HG02938 (cell line): ENCODE data around the gene TTC12.

Source experiments
- ATAC-seq: cut with Tn5 transposase; IDR thresholded peaks from one replicate; pipeline ENCODE4 v1.9.1; 2021; ENCODE audit warnings: mild to moderate bottlenecking, moderate library complexity; ENCODE audit not compliant: unreplicated experiment

TTC12 gene

DNA sequence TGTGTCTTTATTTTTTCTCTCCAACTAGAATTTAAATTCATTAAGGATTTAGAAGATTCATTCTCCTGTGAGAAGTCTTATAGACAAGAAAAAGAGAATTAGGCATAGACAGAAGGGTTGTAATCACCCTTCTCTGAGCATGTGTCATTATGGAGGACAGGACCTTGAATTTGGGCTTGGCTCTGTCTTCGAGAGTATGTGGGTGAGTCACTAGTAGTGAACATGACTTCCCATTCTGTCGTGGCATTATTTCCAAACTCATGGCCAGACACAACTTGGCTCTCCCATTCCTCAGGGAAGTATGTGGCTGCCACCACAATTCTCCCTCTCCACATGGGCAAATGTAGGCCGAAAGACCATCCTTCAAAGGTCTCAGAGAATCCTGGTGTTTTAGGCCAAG is 58.9 kb downstream of the TTC12 start:
- no peak for ATAC-seq

DNA sequence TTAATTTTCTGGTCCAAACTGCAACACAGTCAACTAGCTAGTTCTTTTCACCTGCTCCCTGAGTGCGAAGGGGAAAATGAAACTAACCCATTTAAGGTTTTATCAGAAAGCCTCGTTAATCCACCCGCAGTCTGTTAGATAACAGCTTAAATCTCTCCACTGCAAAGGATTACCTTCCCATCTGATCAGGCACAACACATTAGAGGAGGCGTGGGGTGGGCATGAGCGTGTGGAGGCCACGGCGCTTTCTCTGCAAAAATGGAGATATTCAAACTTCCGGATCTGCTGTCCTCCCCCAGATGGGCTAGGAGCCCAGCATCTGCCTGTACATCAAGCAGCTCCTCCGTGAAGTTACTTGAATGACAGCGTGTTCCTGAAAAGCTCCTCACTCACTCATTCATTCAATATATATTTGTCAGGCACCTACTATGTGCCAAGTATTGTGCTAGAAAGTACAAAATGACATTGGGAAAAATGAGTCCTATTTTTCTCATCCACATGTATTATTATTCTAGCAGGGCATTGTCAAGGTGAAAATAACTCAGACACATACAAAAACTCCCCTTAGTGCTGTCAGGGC is 59.7 kb downstream of the TTC12 start:
- no peak for ATAC-seq

DNA sequence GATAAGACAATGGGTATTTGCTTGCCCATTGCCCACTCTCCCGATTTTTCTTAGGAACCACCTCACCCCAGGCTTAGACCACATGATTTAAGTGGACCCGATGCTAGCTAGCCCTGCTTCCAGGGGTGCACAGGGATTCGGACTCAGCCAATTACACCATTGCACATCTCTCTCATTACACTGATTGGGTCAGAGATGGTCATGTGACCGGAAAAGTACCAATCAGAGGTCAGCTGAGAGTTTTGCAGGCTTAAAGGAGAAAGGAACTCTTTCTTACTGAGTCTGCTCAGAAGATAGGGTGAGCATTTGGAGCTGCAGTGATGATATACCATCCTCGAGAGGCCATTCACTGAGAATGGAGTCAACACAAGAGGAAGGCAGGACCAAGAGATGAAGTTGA is 61.0 kb downstream of the TTC12 start:
- no peak for ATAC-seq

DNA sequence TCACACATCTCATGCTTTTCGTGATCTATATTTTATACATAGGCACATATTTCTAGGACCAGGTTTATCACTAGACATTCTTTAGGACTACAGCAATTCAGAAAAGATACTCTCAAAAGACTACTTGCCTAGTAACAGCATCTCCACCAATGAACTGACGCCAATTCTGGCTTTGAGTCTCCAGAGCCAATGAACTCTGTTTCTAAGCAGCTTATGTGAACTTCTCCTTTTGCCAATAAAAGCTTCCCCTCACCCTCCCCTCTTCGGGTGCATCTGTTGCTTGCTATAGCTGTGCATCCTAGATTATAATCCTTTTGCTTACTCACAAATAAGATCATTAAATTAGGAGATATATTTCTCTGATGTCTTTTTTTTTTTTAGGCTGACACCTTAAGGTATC is 61.8 kb downstream of the TTC12 start:
- peak; percentile 78 for ATAC-seq

DNA sequence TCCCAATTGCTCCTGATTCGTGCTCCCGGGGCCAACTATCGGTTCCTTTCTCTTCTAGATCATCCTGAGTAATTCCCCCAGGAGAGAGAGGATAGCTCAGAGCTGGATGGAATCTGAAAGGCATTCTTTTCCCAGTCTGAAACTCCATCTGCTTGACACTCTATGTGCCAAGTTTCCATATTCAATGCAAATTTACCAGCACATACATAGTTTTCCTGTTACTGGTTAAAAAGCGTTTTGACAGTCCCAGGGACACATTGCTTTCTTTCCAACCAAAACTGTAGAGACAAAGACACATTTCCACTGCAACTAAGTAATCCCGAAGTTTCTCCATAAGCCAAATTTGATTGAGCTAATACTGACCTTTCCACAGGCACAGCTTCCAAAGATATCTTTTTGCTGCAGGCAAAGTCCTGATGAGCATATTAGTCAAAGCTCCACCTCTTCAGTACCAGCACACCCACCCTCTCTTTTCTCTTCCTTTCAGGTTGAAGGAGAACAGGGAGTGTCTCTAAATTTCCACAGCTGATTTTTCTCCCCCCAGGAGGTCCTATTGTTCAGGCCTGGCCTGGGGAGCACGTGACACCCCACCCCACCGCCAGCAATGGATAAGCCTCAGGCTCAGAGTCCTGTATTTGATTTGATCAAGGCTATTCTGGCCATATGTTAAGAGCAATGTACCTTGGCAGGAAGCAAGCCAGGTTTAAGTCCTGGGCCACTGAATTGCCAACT is 63.5 kb downstream of the TTC12 start:
- ATAC-seq: no peak

DNA sequence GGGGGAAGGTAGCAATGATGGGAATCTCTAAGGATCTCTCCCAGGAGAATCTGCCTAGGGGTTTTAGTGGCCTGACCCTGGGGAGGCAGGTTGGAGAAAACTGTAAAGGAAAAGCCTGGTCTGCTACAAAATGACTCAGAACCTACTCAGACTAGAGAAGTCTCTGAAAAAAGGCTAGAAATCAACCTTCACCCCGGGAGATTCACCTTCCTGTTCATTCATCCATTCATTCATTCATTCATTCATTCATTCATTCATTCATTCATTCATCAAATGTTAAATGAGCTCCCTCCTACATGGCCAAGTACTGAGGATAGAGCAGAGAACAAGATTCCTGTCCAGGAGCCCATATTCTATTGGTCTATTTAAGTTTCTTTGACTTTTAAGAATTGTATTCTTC is 64.3 kb downstream of the TTC12 start:
- no peak for ATAC-seq

DNA sequence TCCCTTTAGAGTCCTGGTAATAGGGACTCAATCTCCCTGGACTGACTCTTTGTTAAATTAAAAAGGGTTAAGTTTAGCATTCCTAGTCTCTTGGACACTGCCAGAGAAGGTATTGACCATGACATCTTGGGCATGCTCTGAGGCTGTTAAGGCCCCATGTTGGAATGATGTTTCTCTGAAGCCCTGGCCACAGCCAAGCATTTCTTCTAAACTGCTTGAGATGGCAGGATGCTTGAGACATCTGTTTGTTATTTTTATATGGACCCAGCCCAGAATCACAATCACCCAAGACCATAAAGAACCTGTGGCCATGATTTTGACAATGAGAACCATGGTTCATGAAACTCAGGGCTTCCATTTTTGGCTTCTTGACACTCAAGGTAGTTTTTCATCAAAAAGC is 67.7 kb downstream of the TTC12 start:
- no peak for ATAC-seq

DNA sequence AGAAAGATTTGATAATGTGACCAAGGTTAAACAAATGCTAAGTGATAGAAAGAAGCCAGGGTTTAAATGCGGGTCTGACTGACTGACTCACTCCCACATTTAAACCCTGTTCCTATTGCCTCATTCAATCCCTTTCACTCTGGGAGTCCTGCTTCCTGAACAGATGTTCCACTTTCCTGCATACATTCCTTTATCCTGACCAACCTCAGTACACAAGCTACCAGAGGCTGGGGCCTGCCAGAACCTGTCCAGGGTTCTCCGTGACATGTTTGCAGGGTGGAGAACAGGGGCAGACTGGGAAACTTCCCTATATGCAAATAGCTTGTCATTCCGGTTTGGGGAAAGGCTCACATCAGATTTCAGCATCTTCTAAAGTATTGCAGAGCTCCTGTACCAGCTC is 70.2 kb downstream of the TTC12 start:
- no peak for ATAC-seq

DNA sequence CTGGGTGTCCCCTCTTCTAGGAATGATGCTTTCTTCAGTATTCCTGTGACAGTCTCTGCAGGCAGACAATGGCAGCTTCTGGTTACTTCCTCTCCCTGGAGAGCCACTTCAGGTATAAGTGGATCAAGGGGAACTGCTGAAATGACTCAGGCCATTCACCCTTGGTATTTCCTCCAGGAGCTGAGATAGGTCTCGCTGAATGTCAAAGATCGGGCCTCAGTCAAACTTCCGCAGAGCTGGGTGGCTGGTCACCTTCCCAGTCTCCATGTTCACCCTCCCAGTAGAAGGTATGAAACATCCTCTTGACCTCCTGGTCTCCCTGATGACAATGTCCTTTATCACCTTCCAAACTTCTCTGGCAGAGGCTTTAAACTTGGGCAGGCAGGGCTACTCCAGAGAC is 71.4 kb downstream of the TTC12 start:
- ATAC-seq: no peak

DNA sequence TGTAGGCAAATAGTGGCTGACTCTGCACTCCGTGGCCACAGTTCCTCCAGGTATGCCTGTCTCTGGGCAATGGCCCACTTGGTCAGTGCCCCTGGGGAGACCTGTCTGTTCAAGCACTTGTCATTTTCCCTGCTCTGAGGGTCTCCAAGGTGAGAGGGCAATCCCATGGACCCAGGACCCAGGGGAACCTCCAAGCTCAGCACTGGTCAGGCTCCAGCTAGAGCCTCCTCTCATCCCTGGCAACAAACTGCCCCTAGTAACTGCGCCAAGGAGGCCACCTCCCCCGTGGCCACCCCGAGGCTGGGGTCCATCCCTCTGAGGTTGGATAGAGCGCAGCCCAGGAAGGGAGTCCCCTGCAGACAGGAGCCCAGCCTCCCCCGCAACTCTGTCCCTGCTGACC is 72.5 kb downstream of the TTC12 start:
- ATAC-seq: no peak

DNA sequence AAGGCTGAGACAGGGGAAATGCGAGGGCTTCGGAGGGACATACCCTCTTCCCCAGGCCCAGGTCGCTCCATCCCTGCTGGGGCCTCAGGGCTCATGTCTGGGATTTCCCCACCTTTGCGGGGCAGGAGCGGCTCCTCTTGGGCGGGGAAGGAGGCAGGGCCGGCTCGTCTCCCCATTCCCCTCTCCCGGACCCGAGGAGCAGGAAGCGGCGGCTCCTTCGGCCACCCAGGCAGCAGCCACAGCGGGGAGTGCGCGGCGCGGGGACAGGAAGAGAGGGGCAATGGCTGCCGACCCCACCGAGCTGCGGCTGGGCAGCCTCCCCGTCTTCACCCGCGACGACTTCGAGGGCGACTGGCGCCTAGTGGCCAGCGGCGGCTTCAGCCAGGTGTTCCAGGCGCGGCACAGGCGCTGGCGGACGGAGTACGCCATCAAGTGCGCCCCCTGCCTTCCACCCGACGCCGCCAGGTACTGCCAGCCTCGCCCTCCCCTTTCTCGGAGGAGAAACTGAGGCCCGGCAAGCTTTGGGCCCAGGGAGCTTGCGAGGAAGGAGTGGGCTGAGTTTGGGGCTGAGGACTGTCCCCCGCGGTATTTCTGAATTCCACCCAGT is 73.3 kb downstream of the TTC12 start, which contains the start of gene ANKK1:
ANKK1 (plus strand) TSS at position 175 of the 607 bp plus-strand sequence; CDS start at position 281, 106 bp downstream.
- ATAC-seq: no peak

DNA sequence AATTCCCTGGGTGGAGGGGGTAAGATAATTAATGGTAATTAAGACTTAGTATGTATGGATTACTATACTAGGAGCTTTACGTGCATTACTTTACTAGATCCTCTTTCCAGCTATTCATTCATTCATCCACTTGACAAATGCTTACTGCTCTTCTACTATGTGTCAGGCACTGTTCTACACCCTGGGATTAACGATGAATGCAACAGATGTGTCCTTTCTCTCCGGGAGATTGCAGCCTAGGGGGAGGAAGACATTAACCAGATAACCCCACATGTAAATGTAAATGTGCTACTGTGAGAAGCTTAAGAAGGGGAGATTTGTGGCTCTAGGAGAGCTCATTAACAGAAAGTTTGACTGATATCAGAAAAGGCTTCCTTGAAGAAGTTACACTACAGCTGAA is 74.9 kb downstream of the TTC12 start:
- ATAC-seq: no peak

DNA sequence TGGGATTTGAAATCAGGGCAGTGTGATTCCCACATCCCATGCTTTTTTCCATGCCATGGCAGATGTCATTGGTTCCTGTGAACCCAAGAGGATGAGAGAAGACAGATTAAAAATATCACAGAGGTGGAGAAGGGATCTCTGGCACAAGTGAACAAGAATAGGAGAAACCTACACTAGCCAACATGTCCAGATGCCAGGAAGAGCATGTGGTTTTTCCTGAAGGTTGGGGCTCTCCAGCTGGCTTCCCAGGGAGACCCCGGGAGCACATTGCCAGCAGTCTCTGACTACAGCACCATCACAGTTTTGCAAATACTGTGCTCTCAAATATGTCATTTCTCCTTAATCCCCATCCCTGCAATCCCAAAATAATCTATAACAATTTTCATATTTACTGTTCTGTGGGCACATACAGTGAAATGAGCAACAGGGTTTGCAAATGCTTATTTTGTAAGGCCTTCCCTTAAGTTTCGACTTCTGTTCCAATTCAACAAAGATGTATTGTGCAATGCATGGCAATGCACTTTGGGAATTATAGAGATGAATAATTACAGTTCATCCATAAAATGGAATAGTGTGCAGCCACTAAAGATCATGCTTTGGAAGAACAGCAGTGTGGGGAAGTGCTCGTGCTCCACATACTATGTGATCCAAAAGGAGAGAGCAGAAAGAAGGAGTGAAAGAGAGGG is 78.0 kb downstream of the TTC12 start:
- ATAC-seq: no peak

DNA sequence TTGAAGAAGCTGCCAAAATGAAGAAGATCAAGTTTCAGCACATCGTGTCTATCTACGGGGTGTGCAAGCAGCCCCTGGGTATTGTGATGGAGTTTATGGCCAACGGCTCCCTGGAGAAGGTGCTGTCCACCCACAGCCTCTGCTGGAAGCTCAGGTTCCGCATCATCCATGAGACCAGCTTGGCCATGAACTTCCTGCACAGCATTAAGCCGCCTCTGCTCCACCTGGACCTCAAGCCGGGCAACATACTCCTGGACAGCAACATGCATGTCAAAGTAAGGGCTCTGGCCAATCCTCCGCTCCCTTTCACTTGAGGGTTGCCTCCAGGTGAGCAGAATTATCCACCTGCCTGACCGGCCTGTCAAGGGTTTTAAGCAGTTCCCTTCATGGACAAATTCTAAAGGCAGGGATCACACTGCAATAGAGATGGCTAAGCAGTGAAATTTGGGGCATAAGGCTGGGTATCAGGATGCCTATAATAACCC is 79.2 kb downstream of the TTC12 start:
- no peak for ATAC-seq

DNA sequence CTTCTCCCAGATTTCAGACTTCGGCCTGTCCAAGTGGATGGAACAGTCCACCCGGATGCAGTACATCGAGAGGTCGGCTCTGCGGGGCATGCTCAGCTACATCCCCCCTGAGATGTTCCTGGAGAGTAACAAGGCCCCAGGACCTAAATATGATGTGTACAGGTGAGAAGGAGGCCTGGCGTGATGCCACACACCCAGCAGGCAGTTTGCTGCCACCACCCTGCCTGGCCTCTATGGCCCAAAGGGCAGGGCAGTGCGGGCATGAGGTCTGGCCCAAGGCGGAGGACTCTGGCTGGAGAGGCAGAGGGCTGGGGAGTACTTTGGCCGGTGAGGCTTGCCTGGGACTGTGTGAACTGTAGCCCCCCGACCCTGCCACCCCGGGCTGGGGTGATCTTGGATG is 80.5 kb downstream of the TTC12 start:
- ATAC-seq: no peak

DNA sequence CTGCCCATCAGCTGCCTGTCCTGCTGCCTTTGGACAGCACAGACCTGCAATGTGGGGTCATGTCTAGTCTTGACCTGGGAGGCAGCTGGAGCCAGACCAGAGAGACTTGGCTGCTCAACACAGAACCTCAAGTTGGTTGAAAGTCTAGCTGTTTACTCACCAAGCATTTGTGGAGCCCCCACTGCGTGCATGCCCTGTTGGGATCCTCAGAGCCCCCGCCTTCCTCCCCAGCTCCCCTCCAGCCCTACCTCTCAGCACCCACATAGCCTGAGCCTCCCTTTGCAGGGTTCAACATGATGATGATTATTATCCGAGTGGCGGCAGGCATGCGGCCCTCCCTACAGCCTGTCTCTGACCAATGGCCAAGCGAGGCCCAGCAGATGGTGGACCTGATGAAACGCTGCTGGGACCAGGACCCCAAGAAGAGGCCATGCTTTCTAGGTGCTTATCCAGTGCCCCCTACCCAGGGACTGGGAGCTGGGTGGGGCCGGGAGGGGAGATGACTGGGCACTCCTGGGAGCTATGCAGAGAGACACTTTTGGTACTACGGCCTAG is 81.5 kb downstream of the TTC12 start:
- ATAC-seq: no peak

DNA sequence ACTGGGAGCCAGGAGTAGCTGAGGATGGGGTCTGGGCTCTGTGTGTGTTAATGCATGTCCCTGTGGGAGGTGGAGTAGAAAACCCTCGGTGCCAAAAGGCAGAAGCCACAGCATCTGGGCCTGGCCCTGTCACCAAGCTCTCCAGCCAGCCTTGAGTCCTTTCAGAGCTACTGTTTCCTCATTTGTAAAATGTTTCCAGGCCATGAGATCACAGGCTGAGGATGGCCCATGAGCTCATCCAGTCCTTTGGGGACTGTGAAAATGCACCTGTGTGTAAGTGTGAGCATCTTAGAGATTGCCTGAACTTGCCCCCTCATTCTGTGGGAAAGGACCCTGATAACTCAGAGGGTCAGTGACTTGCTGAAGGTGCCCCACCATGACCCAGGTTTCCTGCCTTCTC is 82.3 kb downstream of the TTC12 start:
- ATAC-seq: no peak

DNA sequence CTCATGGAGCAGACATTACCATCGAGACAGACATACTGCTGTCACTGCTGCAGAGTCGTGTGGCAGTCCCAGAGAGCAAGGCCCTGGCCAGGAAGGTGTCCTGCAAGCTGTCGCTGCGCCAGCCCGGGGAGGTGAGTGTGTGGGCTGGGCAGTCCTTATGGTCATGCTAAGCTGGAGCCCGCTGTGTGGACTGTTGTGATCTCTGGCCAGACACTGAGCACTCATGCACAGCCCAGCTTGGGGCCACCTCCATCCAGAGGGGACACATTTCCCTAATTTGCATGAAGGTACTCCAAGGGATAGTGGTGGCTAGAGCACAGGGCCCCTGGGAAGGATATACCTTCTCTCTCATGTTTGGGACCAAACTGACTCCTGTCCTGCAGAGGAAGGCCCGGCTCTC is 82.8 kb downstream of the TTC12 start:
- ATAC-seq: no peak

DNA sequence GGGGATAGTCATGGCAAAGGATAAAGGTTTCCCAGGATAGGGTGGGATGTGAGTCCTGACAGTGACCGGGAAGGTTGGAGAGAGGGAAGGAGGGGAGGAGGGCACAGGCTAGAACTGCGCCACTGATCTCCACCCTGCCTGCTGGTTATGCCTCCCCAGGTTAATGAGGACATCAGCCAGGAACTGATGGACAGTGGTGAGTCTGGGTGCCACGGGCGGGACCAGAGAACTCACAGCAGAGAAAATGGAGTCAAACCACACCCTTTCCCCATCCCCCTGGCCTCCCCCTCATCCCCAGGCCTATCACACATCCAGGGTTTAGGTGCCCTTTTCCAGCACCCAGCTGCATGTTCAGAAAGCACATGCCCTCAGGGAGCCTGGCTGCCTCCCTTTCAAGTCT is 83.4 kb downstream of the TTC12 start:
- ATAC-seq: no peak

DNA sequence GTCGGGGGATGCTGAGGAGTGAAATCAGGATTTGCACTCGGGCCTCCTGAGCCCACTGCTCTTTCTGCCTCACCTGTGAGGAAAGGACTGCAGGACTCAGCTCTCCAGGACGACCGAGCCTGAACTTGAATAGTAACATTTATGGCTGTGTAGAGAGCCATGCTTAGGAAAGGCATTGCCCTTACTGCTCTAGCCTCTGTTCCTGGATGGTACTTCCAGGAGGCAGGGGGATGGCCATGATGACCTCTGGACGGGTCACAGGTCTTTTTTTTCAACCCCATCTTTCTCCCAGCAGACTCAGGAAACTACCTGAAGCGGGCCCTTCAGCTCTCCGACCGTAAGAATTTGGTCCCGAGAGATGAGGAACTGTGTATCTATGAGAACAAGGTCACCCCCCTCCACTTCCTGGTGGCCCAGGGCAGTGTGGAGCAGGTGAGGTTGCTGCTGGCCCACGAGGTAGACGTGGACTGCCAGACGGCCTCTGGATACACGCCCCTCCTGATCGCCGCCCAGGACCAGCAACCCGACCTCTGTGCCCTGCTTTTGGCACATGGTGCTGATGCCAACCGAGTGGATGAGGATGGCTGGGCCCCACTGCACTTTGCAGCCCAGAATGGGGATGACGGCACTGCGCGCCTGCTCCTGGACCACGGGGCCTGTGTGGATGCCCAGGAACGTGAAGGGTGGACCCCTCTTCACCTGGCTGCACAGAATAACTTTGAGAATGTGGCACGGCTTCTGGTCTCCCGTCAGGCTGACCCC is 84.5 kb downstream of the TTC12 start:
- no peak for ATAC-seq
